HUDEP-2 (cell line): ENCODE results near the gene KCNK10.

ENCODE experiments used
- DNase-seq, 76 experiments: peaks; one replicate each; lab custom pipeline; 2025; ENCODE audit not compliant: unreplicated experiment in 76 of 76; lab: John Stamatoyannopoulos, UW

KCNK10 gene, protein sequence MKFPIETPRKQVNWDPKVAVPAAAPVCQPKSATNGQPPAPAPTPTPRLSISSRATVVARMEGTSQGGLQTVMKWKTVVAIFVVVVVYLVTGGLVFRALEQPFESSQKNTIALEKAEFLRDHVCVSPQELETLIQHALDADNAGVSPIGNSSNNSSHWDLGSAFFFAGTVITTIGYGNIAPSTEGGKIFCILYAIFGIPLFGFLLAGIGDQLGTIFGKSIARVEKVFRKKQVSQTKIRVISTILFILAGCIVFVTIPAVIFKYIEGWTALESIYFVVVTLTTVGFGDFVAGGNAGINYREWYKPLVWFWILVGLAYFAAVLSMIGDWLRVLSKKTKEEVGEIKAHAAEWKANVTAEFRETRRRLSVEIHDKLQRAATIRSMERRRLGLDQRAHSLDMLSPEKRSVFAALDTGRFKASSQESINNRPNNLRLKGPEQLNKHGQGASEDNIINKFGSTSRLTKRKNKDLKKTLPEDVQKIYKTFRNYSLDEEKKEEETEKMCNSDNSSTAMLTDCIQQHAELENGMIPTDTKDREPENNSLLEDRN

DNA sequence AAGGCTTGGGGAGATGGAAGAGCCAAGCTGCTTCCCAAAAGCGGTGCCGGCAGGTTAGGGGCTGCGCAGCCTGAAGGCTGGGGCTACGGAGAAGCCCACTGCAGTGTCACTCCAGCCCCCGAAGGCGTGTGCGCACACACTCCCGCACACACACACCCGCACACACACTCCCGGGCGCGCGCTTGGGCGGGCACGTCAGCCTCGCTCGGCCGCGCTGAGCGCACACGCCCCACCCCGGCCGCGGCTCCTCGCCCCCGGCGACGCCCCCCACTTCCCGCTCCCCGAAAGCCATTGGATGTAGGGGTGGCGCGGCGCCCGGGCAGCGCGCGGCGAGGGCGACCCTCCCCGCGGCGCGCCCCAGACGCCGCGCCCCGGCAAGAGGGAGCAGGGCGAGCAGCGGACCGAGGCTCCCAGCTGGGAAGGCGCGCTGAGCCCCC, at the start of gene KCNK10:
TSS of gene KCNK10 (minus strand) at position 184 of the 437 bp plus-strand sequence. CDS start 471 bp downstream, outside the sequence.
- DNase-seq: no peak

DNA sequence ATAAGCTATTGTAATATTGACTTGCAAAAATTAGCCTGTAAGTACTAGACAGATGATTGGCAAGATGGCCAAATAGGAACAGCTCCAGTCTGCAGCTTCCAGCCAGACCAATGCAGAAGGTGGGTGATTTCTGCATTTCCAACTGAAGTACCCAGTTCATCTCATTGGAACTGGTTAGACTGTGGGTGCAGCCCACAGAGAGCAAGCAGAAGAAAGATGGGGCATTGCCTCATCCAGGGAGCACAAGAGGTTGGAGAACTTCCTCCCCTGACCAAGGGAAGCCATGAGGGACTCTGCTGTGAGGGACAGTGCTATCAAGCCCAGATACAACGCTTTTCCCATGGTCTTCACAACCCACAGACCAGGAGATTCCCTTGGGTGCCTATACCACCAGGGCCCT, 46.4 kb upstream of the KCNK10 start:
- no peak for DNase-seq

DNA sequence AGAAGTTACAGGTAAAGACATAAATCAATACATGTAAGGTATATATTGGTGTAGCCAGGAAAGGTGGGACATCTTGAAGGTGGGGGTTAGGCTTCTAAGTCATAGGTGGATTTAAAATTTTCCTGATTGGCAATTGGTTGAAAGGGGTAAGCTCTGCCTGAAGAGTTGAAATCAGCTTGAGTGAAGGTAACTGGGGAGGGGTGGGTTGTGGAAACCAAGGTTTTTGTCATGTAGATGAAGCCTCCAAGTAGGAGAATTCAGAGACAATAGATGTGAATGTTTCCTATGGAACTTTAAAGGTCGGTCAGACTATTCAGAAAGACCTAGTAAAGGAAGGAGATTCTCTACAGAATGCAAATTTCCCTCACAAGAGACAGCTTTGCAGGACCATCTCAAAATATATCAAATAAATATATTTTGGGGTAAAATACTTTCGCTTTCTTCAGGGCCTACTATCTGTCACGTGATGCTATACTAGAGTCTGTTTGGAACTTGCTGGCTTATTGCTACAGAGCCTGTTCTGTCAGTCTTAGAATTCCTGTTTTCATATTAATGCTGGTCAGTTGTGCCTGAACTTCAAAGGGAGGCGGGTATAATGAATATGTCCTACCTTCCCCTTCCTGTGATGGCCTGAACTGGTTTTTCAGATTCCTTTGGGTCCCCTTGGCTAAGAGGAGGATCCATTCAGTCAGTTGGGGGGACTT, 41.8 kb upstream of the KCNK10 start:
- no peak for DNase-seq

DNA sequence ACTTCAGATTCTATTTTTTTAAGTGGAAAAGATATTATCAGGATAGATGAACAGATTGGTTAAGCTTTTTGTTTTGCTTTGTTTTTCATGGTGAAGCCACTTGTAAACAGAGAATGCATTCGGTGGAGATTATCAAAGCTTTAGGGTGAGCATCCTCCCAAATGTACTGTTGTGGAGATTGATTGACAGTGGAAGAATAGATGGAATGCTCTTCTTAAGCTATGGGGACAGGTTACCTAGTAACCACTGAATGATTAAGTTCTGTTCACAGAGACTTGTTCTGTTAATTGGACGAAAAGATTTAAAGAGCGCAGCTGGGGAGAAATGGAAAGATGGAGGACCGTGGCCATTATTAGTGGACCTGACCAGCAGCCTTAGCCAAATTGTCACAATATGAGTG, 40.6 kb upstream of the KCNK10 start:
- DNase-seq: no peak

DNA sequence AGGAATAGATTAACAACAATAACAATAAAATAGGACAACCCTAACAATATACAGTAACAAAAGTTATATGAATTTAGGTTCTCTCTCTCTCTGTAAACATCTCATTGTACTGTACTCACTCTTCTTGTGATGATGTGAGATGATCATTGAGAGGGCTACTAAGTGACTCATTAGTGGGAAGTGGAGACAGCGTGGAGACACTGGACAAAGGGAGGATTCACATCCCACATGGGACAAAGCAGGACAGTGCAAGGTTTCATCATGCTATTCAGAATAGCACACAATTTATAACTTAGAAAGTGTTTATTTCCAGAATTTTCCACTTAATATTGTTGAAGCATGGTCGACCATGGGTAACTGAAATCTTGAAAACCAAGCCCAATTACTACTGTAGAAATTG, 36.4 kb upstream of the KCNK10 start:
- DNase-seq: no peak

DNA sequence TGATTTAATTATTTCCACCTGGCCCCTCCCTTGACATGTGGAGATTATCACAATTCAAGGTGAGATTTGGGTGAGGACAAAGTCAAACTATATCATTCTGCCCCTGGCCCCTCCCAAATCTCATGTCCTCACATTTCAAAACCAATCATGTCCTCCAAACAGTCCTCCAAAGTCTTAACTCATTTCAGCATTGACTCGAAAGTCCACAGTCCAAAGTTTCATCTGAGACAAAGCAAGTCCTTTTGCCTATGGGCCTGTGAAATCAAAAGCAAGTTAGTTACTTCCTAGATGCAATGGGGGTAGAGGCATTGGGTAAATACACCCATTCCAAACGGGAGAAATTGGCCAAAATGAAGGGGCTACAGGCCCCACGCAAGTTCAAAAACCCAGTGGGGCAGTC, 31.3 kb upstream of the KCNK10 start:
- no peak for DNase-seq

DNA sequence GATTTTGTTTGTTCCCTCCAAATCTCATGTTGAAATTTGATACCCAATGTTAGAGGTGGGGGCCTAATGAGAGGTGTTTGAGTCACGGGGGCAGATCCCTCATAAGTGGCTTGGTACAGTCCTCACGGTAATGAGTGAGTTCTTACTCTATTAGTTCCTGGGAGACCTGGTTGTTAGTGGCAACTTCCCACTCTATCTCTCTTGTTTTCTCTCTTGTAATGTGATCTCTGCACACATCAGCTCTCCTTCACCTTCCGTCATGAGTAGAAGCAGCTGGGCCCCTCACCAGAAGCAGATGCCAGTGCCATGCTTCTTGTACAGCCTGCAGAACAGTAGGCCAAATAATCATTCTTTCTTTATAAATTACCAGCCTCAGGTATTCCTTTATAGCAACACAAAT, 29.6 kb upstream of the KCNK10 start:
- DNase-seq: no peak

DNA sequence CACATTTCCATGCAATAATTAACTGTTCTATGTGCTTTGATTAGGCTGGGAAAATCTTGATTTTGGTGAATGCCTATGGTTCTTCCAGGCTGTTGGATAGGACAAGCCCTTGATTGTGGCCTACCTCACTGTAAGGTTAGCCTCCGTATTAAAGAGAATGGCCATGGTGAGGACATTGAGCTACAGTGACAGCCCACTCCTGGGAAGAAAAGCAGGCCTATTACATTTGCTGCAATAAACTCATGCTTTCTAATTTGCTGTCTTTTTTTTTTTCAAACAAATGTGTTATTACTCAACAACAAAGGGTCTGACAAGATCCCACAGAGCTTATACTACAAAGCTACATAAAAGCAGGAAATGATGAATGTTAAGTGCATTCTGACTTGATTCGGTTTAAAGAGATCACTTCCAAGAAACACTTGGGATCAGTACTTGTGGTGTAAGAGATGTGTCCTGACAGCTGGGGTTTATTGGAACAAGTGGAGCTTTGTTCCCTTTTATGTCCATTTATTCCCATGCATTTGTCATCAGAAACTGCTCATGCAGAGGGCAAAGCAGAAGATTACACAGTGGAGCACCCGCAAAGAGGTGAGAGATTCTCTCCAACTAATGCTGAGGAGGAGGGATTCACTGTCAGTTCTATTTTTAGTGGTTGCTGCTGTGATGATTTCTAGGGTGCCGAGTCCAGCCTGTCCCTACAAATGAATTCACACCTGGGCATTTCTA, 29.1 kb upstream of the KCNK10 start:
- no peak for DNase-seq

DNA sequence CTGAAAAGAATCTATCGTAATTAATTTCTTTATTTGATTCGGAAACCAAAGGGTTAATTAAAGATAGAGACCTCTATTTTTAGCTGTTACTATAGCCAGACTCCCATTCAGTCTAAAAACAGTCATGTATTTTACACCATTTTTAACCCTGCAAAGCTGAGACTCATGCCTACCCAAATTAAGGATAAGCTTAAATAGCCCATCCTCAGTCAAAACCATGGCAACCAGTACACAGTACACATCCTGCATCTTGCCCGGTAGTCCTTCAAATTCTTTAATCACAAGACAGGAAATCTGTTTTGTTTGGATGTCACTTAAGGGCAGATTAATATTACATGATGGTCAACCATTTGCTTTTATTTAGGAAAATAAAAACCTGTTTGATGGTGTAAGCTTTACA, 25.5 kb upstream of the KCNK10 start:
- no peak for DNase-seq

DNA sequence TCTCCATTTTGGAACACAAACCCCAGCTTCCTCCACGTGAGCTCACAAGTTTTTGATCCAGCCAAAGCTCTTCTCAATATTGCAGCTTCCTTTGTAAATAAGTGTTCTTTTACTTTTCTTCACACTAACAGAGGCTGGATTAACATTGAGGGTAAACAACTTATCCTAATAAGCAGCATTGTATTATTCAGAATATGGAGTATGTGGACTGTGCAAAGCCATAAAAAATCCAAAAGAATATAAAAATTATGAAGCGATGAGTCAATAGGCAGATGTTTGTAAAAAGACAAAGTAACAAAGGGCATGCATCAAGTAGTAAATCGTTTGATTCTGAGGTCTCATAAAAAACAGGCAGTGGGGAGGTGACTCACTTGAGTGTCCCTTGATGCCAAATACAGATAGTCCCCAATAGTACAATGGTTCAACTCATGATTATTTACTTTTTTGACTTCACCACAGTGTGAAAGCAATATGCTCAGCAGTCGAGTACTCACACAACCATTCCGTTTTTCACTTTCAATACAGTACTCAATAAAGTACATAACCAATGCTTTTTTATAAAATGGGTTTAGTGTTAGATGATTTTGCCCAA, 23.1 kb upstream of the KCNK10 start:
- DNase-seq: no peak

DNA sequence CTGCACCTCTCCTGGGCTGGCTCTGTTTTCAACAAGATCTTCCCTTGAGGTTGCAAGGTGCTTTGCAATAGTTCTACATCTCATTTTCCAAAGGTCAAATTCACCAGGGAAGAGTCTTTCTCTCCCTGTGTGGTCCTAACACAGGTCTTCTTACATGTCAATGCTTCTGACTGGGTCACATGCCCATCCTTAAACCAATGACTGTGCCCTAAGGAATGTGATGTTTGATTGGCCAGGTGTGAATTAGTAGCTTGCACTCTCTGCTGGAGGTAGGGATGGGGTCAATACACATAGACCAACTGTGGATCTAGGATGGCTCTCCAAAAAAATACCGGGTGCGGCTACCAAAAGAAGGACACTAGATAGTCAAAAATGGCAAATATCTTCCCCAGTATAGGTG, 19.9 kb upstream of the KCNK10 start:
- DNase-seq: no peak

DNA sequence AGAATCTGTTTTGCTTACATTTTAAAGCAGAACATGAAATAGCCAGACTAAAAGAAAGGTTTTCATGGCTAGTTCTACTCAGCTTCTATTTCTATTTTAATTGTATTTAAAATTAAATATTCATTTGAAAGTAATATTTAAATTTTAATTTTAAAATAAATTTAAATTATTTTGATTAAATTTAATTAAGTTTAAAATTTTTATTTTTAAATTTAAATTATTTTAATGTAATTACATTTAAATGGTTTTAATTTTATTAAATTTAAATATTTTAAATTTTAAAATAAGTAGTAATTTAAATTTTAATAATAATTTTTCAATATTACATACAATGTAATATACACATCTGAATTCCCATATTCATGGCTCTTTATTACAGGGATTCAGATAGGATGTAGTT, 17.3 kb upstream of the KCNK10 start:
- no peak for DNase-seq

DNA sequence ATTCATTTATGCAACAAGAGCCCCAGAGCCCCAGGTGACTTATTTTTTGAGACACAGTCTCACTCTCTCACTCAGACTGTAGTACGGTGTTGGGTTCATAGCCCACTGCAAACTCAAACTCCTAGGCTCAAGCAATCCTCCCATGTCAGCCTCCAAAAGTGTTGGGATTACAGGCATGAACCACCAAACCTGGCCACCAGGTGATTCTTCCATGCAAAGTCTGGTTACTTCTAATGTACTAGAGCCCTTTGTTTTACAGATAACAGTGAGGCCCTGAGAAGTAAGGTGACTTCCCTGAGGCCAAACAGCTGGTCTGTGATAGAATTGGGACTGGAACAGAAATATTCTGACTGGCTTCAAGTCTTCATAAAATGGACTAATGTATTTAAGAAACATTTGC, 10.0 kb upstream of the KCNK10 start:
- DNase-seq: no peak

DNA sequence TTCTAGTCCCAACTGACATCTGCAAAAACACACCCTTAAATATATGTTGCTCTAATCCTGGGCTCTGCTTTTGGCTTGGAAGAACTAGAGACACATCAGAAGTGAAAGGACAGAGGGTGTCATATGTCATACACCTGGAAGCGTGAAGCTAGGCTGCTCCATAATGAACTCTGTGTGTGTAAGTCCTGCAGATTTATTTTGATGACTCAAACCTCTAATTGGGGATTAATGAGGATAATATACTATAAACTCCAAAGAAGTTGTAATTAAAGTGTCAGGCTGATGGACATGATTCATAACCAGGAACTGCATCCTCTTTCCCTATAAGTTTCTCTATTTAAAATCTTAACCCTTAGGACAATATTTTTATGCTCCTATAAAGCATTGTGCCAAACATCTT, 4.4 kb upstream of the KCNK10 start:
- no peak for DNase-seq

DNA sequence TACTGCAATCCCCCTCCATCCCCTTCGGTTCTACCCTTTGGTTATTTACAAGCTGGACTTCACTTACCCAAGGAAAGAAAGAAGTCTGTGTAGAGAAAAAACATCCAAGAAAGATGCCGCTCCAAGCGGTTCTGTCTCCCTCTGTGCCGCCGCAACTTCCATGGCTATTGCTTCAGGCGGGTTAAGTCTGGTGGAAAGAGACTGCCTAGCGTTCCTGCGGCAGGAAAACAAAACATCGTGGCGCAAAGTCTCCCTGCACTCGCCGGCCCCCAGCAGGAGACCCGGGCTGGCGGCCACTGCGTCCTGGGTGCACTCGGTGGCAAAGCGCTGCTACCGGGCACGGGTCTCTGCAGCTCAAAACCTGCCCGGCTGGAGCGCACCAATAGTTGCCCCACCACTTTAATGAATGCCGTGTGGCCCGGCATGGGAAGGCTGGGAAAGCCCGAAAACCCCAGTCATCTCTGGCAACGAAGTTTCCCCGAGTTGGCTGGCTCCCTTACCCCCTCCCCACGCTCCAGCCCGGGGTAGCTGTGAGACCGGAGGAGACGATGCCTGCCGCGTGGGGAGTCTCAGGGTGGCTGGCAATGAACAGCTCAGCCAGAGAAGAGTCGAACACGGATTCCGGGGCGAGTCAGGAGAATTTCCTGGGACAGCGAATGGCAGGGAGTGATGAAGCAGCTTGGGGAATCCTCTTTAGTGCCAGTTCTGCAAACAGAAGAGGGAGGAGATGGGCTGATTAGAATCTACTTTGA, 3.5 kb upstream of the KCNK10 start:
- no peak for DNase-seq

DNA sequence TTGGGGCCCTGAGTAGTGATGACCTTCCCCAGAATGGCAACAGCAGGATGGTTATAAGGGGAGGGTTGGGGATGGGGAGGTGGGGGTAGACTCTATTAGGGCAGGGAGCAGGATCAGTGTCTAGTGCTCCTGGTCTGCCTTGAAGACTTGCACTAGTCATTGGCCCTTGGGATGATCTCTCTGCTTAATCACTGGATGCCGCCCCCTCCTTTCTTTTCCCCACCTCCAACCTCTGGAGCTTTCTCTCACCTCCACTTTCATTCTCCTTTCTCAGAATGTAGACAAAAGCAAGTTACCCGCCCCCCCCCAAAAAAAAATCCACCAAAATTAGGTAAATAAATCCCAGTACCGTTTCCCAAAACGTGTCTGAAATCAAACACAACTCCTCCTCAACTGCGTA, 2.8 kb upstream of the KCNK10 start:
- DNase-seq: no peak

DNA sequence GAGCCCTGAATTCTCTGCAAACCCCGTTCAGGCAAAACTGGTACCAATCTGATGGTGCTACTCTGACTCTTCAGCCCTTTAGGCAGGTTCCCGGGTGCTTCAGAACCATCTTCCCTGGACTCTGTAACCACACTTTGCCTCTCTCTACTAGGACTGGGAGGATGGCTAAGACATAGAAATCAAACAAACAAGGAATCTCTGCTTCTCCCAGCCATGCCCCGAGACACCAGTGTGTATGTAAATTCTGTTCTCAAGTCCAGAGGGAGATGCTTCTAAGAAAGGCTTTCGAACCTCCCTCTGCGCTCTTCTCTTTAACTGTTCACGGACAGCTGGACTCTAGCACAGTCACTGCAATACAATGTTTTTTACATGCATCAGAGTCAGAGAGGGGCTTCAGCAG, 1.9 kb upstream of the KCNK10 start:
- no peak for DNase-seq

DNA sequence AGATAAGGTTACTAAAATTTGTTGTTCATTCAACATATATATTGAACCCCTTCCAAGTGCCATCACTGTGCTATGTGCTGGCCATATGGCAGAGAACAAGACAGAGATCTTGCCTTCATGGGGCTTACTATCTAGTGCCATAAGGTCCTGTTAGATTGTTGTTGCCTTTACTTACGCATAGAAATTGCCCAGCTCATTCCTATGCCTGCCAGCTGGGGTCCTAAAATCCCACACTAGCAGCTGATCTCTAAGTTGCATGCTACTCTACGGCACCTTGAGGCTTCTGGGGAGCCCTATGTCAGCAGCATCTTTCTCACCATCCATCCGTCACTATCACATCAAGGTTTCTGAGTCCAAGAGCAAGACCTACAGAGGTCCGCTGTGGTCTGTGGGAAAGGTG, 1.4 kb upstream of the KCNK10 start:
- no peak for DNase-seq

DNA sequence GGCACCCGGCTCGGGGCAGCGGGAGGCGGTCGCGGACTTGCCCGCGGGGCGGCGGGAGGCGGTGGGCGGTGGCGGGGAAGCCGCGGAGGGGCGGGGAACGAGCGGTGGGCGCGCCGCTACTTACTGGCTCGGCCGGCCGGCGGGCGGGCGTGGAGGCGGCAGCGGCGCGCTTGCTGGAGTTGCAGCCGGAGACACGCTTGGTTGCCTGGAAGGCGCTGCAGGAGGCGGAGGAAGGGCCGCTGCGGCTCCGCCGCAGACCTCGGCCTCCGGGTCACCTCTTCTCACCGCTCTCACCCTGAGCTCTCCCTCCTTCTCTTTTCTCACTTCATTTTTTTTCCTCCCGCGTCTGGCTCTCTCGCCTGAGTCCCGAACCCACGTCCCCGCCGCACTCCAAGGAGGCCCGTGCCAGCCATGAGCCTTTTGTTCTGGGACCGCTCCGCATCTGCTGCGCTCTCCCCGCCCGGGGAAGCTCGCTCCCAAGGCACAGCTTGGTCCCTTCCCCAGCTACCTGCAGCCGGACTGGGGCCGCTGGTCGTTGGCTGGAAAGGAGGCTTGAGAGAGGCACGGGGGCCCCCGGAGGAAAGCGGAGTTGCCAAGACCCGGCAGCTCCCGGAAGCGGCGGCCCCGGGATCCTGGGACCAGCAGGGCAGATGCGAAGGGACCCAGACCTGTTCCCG, 592 bp upstream of the KCNK10 start:
- peak in 3 of 76 experiments; percentile 1 to 21 (median 1) for DNase-seq
